Omental fat pad (tissue), 4 donors: Measurements from ENCODE around the gene KAT6B. TPM values are rescaled to one million over a fixed set of nuclear protein-coding genes. Genes with fewer than 3 reads are reported as not detected.

Source experiments
- ATAC-seq: fragments of 150-250 bp; one replicate; pipeline ENCODE4 v1.9.1; 2016; ENCODE audit warnings: mild to moderate bottlenecking, moderate library complexity; ENCODE audit not compliant: low FRiP score
- DNase-seq: peaks from one replicate; pipeline ENCODE4 v3.0.0-alpha.2; 2019; ENCODE audit warnings: low spot score
- CTCF ChIP-seq, 3 donors: fragments of 450-650 bp; IDR thresholded peaks; one replicate each; pipeline ENCODE4 v1.5.1; 2016 to 2017; ENCODE audit warnings: antibody characterized with exemption in 3 of 3, mild to moderate bottlenecking in 3 of 3, moderate library complexity in 2 of 3
- total RNA-seq, 4 donors: library from RNA; depleted of rRNA; stranded (reverse); fragments of >200 nt; gene quantifications; one replicate each; pipeline ENCODE4 v1.1.0, GENCODE V29; 2016

Gene KAT6B
- total RNA-seq, 4 donors from 2014 or later = 32.2 to 50.3 (median 37.6) TPM

- ATAC-seq = no peak
- DNase-seq = no peak
- TF ChIP-seq CTCF (IDR thresholded peaks at IDR 0.05) = no peak
Observed at GRCh38 chr10:74898201-74898976, 72.0 kb downstream of the KAT6B start.

- no peak for DNase-seq
- no peak for TF ChIP-seq CTCF (IDR thresholded peaks at IDR 0.05)
- ATAC-seq = no peak
Observed at GRCh38 chr10:74900297-74900696, 73.9 kb downstream of the KAT6B start.

- ATAC-seq = no peak
Observed at GRCh38 chr10:74901301-74901700, 74.9 kb downstream of the KAT6B start.

GRCh38 chr10:74901867-74902450, 75.6 kb downstream of the KAT6B start:
- no peak for TF ChIP-seq CTCF (IDR thresholded peaks at IDR 0.05)
- ATAC-seq = no peak
- DNase-seq = no peak

More at GRCh38 chr10:74901301-74901700, 74.9 kb downstream of the KAT6B start:
- TF ChIP-seq CTCF (IDR thresholded peaks at IDR 0.05) = no peak
- no peak for DNase-seq

GRCh38 chr10:74903491-74903890, 77.1 kb downstream of the KAT6B start:
- ATAC-seq (no peak), DNase-seq (no peak)
- no peak for TF ChIP-seq CTCF (IDR thresholded peaks at IDR 0.05)

GRCh38 chr10:74906611-74907198, 80.3 kb downstream of the KAT6B start:
- DNase-seq (no peak), ATAC-seq (no peak)
- no peak for TF ChIP-seq CTCF (IDR thresholded peaks at IDR 0.05)
